Left renal cortex interstitium (tissue), 4 donors: Measurements from ENCODE around the gene SECISBP2L. TPM values are rescaled to one million over a fixed set of nuclear protein-coding genes. Genes with fewer than 3 reads are reported as not detected.

ENCODE experiments used
- DNase-seq, 4 donors: peaks; one replicate each; pipeline ENCODE4 v3.0.0-alpha.2; 2013; ENCODE audit warnings: low read depth in 4 of 4, low spot score in 2 of 4, missing footprints in 1 of 4
- polyA plus RNA-seq, 4 donors: library from polyadenylated mRNA; unstranded; fragments of 120-200 nt; gene quantifications; one replicate each; pipeline ENCODE4 v1.2.1, GENCODE V29; 2013; ENCODE audit not compliant: insufficient read length in 4 of 4

SECISBP2L gene
- polyA plus RNA-seq, 4 donors: 44.4 to 72.9 (median 52.5) TPM

GRCh38 chr15:49023354-49023753, 22.9 kb downstream of the SECISBP2L start:
- DNase-seq: no peak

- no peak for DNase-seq
These were observed 30.4 kb downstream of the SECISBP2L start for GRCh38 chr15:49015896-49016295.

GRCh38 chr15:48999314-48999713, 46.9 kb downstream of the SECISBP2L start:
- DNase-seq: no peak

- no peak for DNase-seq
These were observed 50.0 kb downstream of the SECISBP2L start for GRCh38 chr15:48996276-48996675.

GRCh38 chr15:48993380-48993779, 52.9 kb downstream of the SECISBP2L start:
- no peak for DNase-seq

GRCh38 chr15:48992545-48992944, 53.7 kb downstream of the SECISBP2L start:
- DNase-seq: no peak

- DNase-seq: no peak
These were observed 54.1 kb downstream of the SECISBP2L start for GRCh38 chr15:48992096-48992495.

GRCh38 chr15:48989170-48989569, 57.1 kb downstream of the SECISBP2L start:
- DNase-seq: no peak

- no peak for DNase-seq
These were observed 59.1 kb downstream of the SECISBP2L start for GRCh38 chr15:48987142-48987541.

- DNase-seq: no peak
These were observed 60.0 kb downstream of the SECISBP2L start for GRCh38 chr15:48986240-48986639.

GRCh38 chr15:48985516-48985915, 60.7 kb downstream of the SECISBP2L start:
- no peak for DNase-seq

GRCh38 chr15:48984811-48985352, 61.4 kb downstream of the SECISBP2L start:
- no peak for DNase-seq

- DNase-seq: no peak
These were observed 62.1 kb downstream of the SECISBP2L start for GRCh38 chr15:48984021-48984710.

GRCh38 chr15:48983300-48983699, 62.9 kb downstream of the SECISBP2L start:
- no peak for DNase-seq

GRCh38 chr15:48981941-48982340, 64.3 kb downstream of the SECISBP2L start:
- DNase-seq: no peak

GRCh38 chr15:48978638-48979037, 67.6 kb downstream of the SECISBP2L start:
- DNase-seq: no peak

GRCh38 chr15:48976444-48977088, 69.7 kb downstream of the SECISBP2L start:
- DNase-seq: no peak

- peak in 3 of 4 donors; percentile 64 to 75 (median 70) for DNase-seq
These were observed 70.5 kb downstream of the SECISBP2L start for GRCh38 chr15:48975472-48976419.

- no peak for DNase-seq
These were observed 71.4 kb downstream of the SECISBP2L start for GRCh38 chr15:48974882-48975281.

- DNase-seq: no peak
These were observed 73.3 kb downstream of the SECISBP2L start for GRCh38 chr15:48972750-48973503.
